ENCODE measurements around the gene PPP2R3C. TPM values are rescaled to one million over a fixed set of nuclear protein-coding genes. Genes with fewer than 3 reads are reported as not detected.
A peak's percentile ranks its signal among the peaks of the same experiment; 100 is the strongest.

The PPP2R3C gene
- total and polyA plus RNA-seq, 2 of the 13 experiments (the other 11 are each of a cell fraction or from before 2014, with no cell fraction given): 63.4 to 102 TPM

DNA sequence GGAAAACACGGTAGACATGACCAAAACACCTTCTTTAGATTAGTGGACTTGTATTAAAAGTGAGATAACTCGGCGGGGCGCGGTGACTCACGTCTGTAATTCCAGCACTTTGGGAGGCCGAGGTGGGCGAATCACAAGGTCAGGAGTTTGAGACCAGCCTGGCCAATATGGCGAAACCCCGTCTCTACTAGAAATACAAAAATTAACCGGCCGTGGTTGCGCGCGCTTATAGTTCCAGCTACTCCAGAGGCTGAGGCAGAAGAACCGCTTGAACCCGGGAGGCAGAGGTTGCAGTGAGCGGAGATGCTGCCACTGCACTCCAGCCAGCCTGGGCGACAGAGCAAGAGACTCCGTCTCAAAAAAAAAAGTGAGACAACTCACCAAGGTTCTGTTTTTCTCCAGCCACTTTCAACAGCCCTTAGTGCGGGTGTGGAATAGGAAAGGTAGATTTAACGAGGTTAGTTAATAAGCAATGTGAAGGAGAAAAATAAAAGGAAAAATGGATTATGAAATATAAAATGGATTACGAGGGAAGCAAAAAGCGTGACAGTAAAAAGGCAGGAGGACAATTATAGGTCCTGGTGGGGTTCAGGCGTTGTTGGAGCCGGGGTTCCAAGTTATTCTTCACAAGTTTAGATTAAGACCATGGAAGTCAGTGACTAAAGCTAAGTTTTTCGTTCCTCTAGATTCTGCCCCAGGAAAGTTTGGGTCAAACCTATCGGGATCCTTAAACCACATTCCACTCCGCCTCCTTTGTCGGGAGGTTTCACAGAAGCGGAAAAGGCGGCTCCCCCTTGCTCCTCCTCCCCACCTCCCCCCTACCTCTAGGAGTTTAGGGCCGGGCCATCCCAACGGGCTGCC lies 534 bp downstream of the PPP2R3C start (continued):
- TF ChIP-seq, protein P1, sequence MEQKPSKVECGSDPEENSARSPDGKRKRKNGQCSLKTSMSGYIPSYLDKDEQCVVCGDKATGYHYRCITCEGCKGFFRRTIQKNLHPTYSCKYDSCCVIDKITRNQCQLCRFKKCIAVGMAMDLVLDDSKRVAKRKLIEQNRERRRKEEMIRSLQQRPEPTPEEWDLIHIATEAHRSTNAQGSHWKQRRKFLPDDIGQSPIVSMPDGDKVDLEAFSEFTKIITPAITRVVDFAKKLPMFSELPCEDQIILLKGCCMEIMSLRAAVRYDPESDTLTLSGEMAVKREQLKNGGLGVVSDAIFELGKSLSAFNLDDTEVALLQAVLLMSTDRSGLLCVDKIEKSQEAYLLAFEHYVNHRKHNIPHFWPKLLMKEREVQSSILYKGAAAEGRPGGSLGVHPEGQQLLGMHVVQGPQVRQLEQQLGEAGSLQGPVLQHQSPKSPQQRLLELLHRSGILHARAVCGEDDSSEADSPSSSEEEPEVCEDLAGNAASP (CRISPR knock-in tag; IDR thresholded peaks at IDR 0.05; ENCODE audit: borderline replicate concordance): no peak
- TF ChIP-seq ARNT (IDR thresholded peaks at IDR 0.05) (no peak), TOPORS (CRISPR knock-in tag; IDR thresholded peaks at IDR 0.05) (peak; percentile 61; the same call in 1 of the 2 replicates), ZBTB20 (CRISPR knock-in tag; IDR thresholded peaks at IDR 0.05; ENCODE audit: borderline replicate concordance, low read depth) (no peak), KLF11 (CRISPR knock-in tag; IDR thresholded peaks at IDR 0.05) (no peak), EP300 (IDR thresholded peaks at IDR 0.05; ENCODE audit: low read depth in 2 of 2, low read length in 2 of 2) (peak in 1 of 2 experiments; percentile 41; a peak in 1 of 4 replicates), EP300 (CRISPR knock-in tag; IDR thresholded peaks at IDR 0.05; ENCODE audit: borderline replicate concordance) (no peak), ZNF260 (CRISPR knock-in tag; IDR thresholded peaks at IDR 0.05; ENCODE audit: borderline replicate concordance, low read depth) (no peak), ZNF747 (CRISPR knock-in tag; IDR thresholded peaks at IDR 0.05; ENCODE audit: borderline replicate concordance) (no peak), ZNF792 (CRISPR knock-in tag; IDR thresholded peaks at IDR 0.05) (no peak), ZNF446 (CRISPR knock-in tag; IDR thresholded peaks at IDR 0.05) (no peak; the same call in 1 of the 2 replicates), ATRX (CRISPR knock-in tag; IDR thresholded peaks at IDR 0.05; ENCODE audit: borderline replicate concordance) (no peak), ZNF335 (CRISPR knock-in tag; IDR thresholded peaks at IDR 0.05) (no peak), MED13 (CRISPR knock-in tag; IDR thresholded peaks at IDR 0.05) (no peak; the same call in 1 of the 2 replicates), ZMAT3 (CRISPR knock-in tag; conservative IDR thresholded peaks at IDR 0.05) (no peak), ZFX (CRISPR knock-in tag; IDR thresholded peaks at IDR 0.05; ENCODE audit: low read depth) (no peak), PCBP2 (optimal IDR thresholded peaks at IDR 0.05; ENCODE audit: low read depth, low read length, poor library complexity, severe bottlenecking) (no peak), XBP1 (CRISPR knock-in tag; IDR thresholded peaks at IDR 0.05) (no peak; the same call in 1 of the 2 replicates)
- TF ChIP-seq, protein P2, sequence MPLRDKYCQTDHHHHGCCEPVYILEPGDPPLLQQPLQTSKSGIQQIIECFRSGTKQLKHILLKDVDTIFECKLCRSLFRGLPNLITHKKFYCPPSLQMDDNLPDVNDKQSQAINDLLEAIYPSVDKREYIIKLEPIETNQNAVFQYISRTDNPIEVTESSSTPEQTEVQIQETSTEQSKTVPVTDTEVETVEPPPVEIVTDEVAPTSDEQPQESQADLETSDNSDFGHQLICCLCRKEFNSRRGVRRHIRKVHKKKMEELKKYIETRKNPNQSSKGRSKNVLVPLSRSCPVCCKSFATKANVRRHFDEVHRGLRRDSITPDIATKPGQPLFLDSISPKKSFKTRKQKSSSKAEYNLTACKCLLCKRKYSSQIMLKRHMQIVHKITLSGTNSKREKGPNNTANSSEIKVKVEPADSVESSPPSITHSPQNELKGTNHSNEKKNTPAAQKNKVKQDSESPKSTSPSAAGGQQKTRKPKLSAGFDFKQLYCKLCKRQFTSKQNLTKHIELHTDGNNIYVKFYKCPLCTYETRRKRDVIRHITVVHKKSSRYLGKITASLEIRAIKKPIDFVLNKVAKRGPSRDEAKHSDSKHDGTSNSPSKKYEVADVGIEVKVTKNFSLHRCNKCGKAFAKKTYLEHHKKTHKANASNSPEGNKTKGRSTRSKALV (CRISPR knock-in tag; IDR thresholded peaks at IDR 0.05): no peak
- TF ChIP-seq, protein P3, sequence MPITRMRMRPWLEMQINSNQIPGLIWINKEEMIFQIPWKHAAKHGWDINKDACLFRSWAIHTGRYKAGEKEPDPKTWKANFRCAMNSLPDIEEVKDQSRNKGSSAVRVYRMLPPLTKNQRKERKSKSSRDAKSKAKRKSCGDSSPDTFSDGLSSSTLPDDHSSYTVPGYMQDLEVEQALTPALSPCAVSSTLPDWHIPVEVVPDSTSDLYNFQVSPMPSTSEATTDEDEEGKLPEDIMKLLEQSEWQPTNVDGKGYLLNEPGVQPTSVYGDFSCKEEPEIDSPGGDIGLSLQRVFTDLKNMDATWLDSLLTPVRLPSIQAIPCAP (CRISPR knock-in tag; IDR thresholded peaks at IDR 0.05; ENCODE audit: low read depth): no peak
- TF ChIP-seq, protein P4, sequence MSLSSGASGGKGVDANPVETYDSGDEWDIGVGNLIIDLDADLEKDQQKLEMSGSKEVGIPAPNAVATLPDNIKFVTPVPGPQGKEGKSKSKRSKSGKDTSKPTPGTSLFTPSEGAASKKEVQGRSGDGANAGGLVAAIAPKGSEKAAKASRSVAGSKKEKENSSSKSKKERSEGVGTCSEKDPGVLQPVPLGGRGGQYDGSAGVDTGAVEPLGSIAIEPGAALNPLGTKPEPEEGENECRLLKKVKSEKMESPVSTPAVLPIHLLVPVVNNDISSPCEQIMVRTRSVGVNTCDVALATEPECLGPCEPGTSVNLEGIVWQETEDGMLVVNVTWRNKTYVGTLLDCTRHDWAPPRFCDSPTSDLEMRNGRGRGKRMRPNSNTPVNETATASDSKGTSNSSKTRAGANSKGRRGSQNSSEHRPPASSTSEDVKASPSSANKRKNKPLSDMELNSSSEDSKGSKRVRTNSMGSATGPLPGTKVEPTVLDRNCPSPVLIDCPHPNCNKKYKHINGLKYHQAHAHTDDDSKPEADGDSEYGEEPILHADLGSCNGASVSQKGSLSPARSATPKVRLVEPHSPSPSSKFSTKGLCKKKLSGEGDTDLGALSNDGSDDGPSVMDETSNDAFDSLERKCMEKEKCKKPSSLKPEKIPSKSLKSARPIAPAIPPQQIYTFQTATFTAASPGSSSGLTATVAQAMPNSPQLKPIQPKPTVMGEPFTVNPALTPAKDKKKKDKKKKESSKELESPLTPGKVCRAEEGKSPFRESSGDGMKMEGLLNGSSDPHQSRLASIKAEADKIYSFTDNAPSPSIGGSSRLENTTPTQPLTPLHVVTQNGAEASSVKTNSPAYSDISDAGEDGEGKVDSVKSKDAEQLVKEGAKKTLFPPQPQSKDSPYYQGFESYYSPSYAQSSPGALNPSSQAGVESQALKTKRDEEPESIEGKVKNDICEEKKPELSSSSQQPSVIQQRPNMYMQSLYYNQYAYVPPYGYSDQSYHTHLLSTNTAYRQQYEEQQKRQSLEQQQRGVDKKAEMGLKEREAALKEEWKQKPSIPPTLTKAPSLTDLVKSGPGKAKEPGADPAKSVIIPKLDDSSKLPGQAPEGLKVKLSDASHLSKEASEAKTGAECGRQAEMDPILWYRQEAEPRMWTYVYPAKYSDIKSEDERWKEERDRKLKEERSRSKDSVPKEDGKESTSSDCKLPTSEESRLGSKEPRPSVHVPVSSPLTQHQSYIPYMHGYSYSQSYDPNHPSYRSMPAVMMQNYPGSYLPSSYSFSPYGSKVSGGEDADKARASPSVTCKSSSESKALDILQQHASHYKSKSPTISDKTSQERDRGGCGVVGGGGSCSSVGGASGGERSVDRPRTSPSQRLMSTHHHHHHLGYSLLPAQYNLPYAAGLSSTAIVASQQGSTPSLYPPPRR (CRISPR knock-in tag; IDR thresholded peaks at IDR 0.05; ENCODE audit: borderline replicate concordance): no peak
